Heart left ventricle (tissue), 13 donors: ENCODE measurements around the gene PLK1.

Experiments used
- POLR2A ChIP-seq, 2 donors: fragments of 450-650 bp; IDR thresholded peaks; one replicate each; pipeline ENCODE4 v1.6.1; 2017; ENCODE audit warnings: antibody characterized with exemption in 2 of 2, mild to moderate bottlenecking in 2 of 2, moderate library complexity in 2 of 2
- TF ChIP-seq, protein P1 (sequence below), 12 donors: fragments of 200-600 bp; sonication (generic) in 4 of 12; IDR thresholded peaks; one replicate each; pipeline versions ENCODE4 v1.5.0 to v1.8.0; 2018 to 2022; ENCODE audit warnings: antibody characterized with exemption in 12 of 12, mild to moderate bottlenecking in 5 of 12
- donor health status: ischemic (EF 13 %, LVEDD 7.1; RV severe dilation, severe dysfunction).
- donor health status: DM: no; HTN: yes; CAD: no.
- donor health status: DM: no; HTN: no; CAD: no.
- donor health status: ischemic (EF 25% LVEDD 6.9; RV normal size, moderate dysfunction).
- donor health status: ischemic (EF 25% LVEDD 5.7; RV mildly dilated, moderate dysfunction).
- donor health status: ischemic (EF 35%, LVEDD 5.7; RV mildly dilated, moderate dysfunction).
- donor health status: nonischemic (EF 11% LVEDD 7.7; RV severe dilation, severe dysfunction).
- donor health status: DM: yes; HTN: yes; CAD: no.
- donor health status: PGD.
- donor health status: ischemic (EF 29% LVEDD 5.4; RV normal size, mild dysfunction).
- donor health status: nonischemic (EF 23%, LVEDD 6.1; RV moderate dilation, normal function).

DNA sequence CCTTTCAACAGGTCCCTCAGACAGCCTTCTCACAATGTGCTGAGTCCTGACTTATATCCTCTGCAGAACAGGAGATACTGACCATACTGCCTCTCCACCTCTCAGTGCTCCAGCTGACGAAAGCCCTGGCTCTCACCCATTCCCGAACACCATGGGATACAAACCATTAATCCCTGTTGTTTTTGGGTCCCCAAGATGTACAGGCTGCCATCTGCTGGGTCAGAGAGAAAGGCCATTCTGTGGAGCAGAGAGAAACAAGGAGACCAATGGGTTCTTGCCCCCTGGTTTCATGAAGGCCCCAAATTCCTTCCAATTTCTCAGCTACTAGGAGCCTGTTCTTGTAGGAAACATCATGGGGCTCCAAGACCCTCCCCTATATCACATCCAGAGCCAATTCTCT, 31.3 kb downstream of the PLK1 start:
- TF ChIP-seq, protein P1, sequence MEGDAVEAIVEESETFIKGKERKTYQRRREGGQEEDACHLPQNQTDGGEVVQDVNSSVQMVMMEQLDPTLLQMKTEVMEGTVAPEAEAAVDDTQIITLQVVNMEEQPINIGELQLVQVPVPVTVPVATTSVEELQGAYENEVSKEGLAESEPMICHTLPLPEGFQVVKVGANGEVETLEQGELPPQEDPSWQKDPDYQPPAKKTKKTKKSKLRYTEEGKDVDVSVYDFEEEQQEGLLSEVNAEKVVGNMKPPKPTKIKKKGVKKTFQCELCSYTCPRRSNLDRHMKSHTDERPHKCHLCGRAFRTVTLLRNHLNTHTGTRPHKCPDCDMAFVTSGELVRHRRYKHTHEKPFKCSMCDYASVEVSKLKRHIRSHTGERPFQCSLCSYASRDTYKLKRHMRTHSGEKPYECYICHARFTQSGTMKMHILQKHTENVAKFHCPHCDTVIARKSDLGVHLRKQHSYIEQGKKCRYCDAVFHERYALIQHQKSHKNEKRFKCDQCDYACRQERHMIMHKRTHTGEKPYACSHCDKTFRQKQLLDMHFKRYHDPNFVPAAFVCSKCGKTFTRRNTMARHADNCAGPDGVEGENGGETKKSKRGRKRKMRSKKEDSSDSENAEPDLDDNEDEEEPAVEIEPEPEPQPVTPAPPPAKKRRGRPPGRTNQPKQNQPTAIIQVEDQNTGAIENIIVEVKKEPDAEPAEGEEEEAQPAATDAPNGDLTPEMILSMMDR (IDR thresholded peaks at IDR 0.05) = no peak
- TF ChIP-seq POLR2A (IDR thresholded peaks at IDR 0.05) = no peak
